WTC11 (cell line): Measurements from ENCODE around the gene BRI3.

Source experiments
- ATF6 ChIP-seq: sonication (generic); formaldehyde crosslinking; IDR thresholded peaks from 2 replicates; pipeline ENCODE4 v1.8.1; 2023; ENCODE audit warnings: mild to moderate bottlenecking, missing genetic modification reagents
- CTCF ChIP-seq: fragments of 200-600 bp; IDR thresholded peaks from 2 replicates; pipeline ENCODE4 v1.8.0; 2022; ENCODE audit warnings: antibody characterized with exemption
- EMX1 ChIP-seq: fragments of 250-450 bp; sonication (Bioruptor Pico); IDR thresholded peaks from 2 replicates; pipeline ENCODE4 v1.8.0; 2021; ENCODE audit warnings: mild to moderate bottlenecking
- ERG ChIP-seq: fragments of 250-450 bp; sonication (Bioruptor Pico); IDR thresholded peaks from 2 replicates; pipeline ENCODE4 v1.8.0; 2021; ENCODE audit warnings: mild to moderate bottlenecking
- FOXJ3 ChIP-seq: sonication (generic); formaldehyde crosslinking; IDR thresholded peaks from 2 replicates; pipeline ENCODE4 v1.9.0; 2021; ENCODE audit warnings: missing genetic modification reagents, mild to moderate bottlenecking, borderline replicate concordance
- NR2C2 ChIP-seq: sonication (generic); formaldehyde crosslinking; IDR thresholded peaks from 2 replicates; pipeline ENCODE4 v1.8.0; 2022; ENCODE audit warnings: mild to moderate bottlenecking, missing genetic modification reagents
- SMAD3 ChIP-seq: sonication (generic); formaldehyde crosslinking; IDR thresholded peaks from 2 replicates; pipeline ENCODE4 v1.8.0; 2022; ENCODE audit warnings: missing genetic modification reagents, mild to moderate bottlenecking, borderline replicate concordance
- USF1 ChIP-seq: sonication (generic); formaldehyde crosslinking; IDR thresholded peaks from 2 replicates; pipeline ENCODE4 v1.8.0; 2022; ENCODE audit warnings: mild to moderate bottlenecking, missing genetic modification reagents
- USF2 ChIP-seq: sonication (generic); formaldehyde crosslinking; IDR thresholded peaks from 2 replicates; pipeline ENCODE4 v1.8.1; 2023; ENCODE audit warnings: mild to moderate bottlenecking, missing genetic modification reagents, moderate library complexity
- ZNF232 ChIP-seq: sonication (generic); formaldehyde crosslinking; IDR thresholded peaks from 2 replicates; pipeline ENCODE4 v1.8.0; 2022; ENCODE audit warnings: mild to moderate bottlenecking, missing genetic modification reagents
- ZSCAN18 ChIP-seq: fragments of 250-450 bp; sonication (Bioruptor Pico); IDR thresholded peaks from 2 replicates; pipeline ENCODE4 v2.1.2; 2022; ENCODE audit warnings: mild to moderate bottlenecking, moderate library complexity

GRCh38 chr7:98293746-98294145 is 12.3 kb downstream of the BRI3 start:
- TF ChIP-seq NR2C2 (CRISPR knock-in tag) = no peak
- no peak for TF ChIP-seq ATF6
- no peak for TF ChIP-seq USF1 (CRISPR knock-in tag)
- no peak for TF ChIP-seq FOXJ3 (CRISPR knock-in tag)
- no peak for TF ChIP-seq CTCF
- no peak for TF ChIP-seq SMAD3
- TF ChIP-seq ERG (CRISPR knock-in tag) = no peak
- no peak for TF ChIP-seq USF2
- TF ChIP-seq ZSCAN18 (CRISPR knock-in tag) = no peak
- TF ChIP-seq EMX1 (CRISPR knock-in tag) = no peak
- no peak for TF ChIP-seq ZNF232
